HEK293T (cell line): ENCODE data around the gene CBLN2.

Experiments
- CTCF ChIA-PET: fragments of 350-600 bp; formaldehyde crosslinking; extraction: SDS; loops from one replicate; lab custom pipeline; 2021; ENCODE audit warnings: antibody characterized with exemption, inconsistent platforms; lab: Yijun Ruan, JAX
- POLR2A ChIA-PET: fragments of 350-600 bp; formaldehyde crosslinking; extraction: SDS; loops from one replicate; lab custom pipeline; 2020; ENCODE audit warnings: antibody characterized with exemption, inconsistent platforms; lab: Yijun Ruan, JAX
- DNase-seq: peaks from one replicate; pipeline ENCODE4 v3.0.0; 2012; ENCODE audit warnings: mixed read lengths; ENCODE audit errors: extremely low spot score
- ARNT ChIP-seq: fragments of 450-650 bp; IDR thresholded peaks from 2 replicates; pipeline ENCODE4 v1.6.1; 2017; ENCODE audit warnings: mild to moderate bottlenecking
- BHLHE40 ChIP-seq: fragments of 450-650 bp; IDR thresholded peaks from 2 replicates; pipeline ENCODE4 v1.6.1; 2016; ENCODE audit warnings: mild to moderate bottlenecking, moderate library complexity, borderline replicate concordance
- CTBP1 ChIP-seq: fragments of 450-650 bp; IDR thresholded peaks from 2 replicates; pipeline ENCODE4 v1.6.1; 2016; ENCODE audit warnings: borderline replicate concordance
- ELF4 ChIP-seq: fragments of 450-650 bp; IDR thresholded peaks from 2 replicates; pipeline ENCODE4 v1.6.1; 2017; ENCODE audit warnings: antibody characterized with exemption
- FOXA1 ChIP-seq: fragments of 450-650 bp; IDR thresholded peaks from 2 replicates; pipeline ENCODE4 v1.6.1; 2016; ENCODE audit warnings: mild to moderate bottlenecking
- FOXK2 ChIP-seq: fragments of 450-650 bp; IDR thresholded peaks from 2 replicates; pipeline ENCODE4 v1.6.1; 2016; ENCODE audit warnings: mild to moderate bottlenecking
- FOXM1 ChIP-seq: fragments of 450-650 bp; IDR thresholded peaks from 2 replicates; pipeline ENCODE4 v1.6.1; 2017; ENCODE audit warnings: mild to moderate bottlenecking, borderline replicate concordance
- HDGF ChIP-seq: fragments of 450-650 bp; IDR thresholded peaks from 2 replicates; pipeline ENCODE4 v1.6.1; 2017; ENCODE audit warnings: antibody characterized with exemption, borderline replicate concordance
- L3MBTL2 ChIP-seq: fragments of 450-650 bp; conservative IDR thresholded peaks from 2 replicates; pipeline ENCODE4 v1.6.1; 2016; ENCODE audit warnings: mild to moderate bottlenecking
- LEF1 ChIP-seq: fragments of 450-650 bp; IDR thresholded peaks from 2 replicates; pipeline ENCODE4 v1.6.1; 2017; ENCODE audit warnings: mild to moderate bottlenecking, borderline replicate concordance
- NFRKB ChIP-seq: fragments of 450-650 bp; IDR thresholded peaks from 2 replicates; pipeline ENCODE4 v1.6.1; 2016; ENCODE audit warnings: mild to moderate bottlenecking, moderate library complexity
- PKNOX1 ChIP-seq: fragments of 450-650 bp; IDR thresholded peaks from 2 replicates; pipeline ENCODE4 v1.6.1; 2016
- SP1 ChIP-seq: fragments of 450-650 bp; IDR thresholded peaks from 2 replicates; pipeline ENCODE4 v1.6.1; 2017
- SUZ12 ChIP-seq: fragments of 450-650 bp; IDR thresholded peaks from 2 replicates; pipeline ENCODE4 v1.6.1; 2016; ENCODE audit warnings: mild to moderate bottlenecking
- TARDBP ChIP-seq: fragments of 450-650 bp; IDR thresholded peaks from 2 replicates; pipeline ENCODE4 v1.6.1; 2016
- ZNF384 ChIP-seq: fragments of 450-650 bp; IDR thresholded peaks from 2 replicates; pipeline ENCODE4 v1.6.1; 2016

The CBLN2 gene

GRCh38 chr18:72530622-72531021 lies 13.5 kb downstream of the CBLN2 start:
- no peak for DNase-seq
- ChIA-PET CTCF (no interaction called here), POLR2A (no interaction called here)
- no peak for TF ChIP-seq BHLHE40
- TF ChIP-seq ARNT = no peak
- TF ChIP-seq NFRKB = no peak
- no peak for TF ChIP-seq HDGF
- no peak for TF ChIP-seq ZNF384
- no peak for TF ChIP-seq SP1
- no peak for TF ChIP-seq L3MBTL2
- no peak for TF ChIP-seq FOXA1
- no peak for TF ChIP-seq CTBP1
- TF ChIP-seq SUZ12 = no peak
- no peak for TF ChIP-seq PKNOX1
- TF ChIP-seq FOXM1 = no peak
- TF ChIP-seq TARDBP = no peak
- TF ChIP-seq FOXK2 = no peak
- no peak for TF ChIP-seq LEF1
- no peak for TF ChIP-seq ELF4

GRCh38 chr18:72504866-72505265 lies 39.3 kb downstream of the CBLN2 start:
- ChIA-PET CTCF (no interaction called here), POLR2A (no interaction called here)
- no peak for DNase-seq
- TF ChIP-seq L3MBTL2 (no peak), ZNF384 (no peak), ARNT (no peak), FOXM1 (no peak), PKNOX1 (no peak), SUZ12 (no peak), BHLHE40 (no peak), HDGF (no peak), NFRKB (no peak), LEF1 (no peak), CTBP1 (no peak), SP1 (no peak), FOXA1 (no peak), ELF4 (no peak), FOXK2 (no peak), TARDBP (no peak)

DNA sequence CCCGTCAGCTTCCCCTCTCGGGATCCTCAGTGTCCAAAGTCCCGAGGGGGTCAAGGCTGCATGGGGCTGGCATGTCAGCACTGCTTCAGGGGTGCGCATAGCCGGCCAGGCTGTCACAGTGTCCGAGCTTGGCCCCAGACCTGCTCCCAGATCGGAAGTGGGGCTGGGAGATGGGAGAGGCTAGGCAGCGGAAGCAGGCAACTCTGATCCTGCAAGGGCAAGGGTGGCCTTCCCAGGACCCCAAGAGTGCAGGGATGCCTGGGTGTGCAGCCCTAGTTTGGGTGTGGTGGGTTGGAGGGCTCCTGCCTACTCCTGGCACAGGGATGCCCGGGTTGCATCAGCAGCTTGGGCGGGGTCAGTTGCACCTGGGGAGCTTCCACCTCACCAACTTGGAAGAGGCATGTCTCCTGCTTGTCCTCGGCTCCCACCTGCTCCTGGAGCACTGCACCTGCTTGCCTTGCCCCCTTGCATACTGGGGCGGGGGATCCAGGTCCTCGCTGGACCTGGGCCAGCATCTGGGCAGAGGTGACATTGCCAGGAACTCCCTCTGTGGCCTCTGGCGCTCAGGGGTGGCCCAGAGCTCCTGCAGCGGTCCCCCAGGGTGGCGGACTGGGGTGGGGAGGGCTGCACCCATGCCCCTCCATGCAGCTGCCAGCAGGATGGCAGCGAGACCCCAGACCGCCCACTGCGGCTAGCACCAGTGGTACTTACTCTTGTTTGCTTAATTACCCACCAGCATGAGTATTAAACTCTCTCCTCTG lies 41.3 kb downstream of the CBLN2 start:
- ChIA-PET POLR2A (no interaction called here), CTCF (no interaction called here)
- TF ChIP-seq L3MBTL2 (no peak), ZNF384 (no peak), ELF4 (no peak), SUZ12 (no peak), FOXM1 (no peak), CTBP1 (no peak), TARDBP (no peak), SP1 (no peak), FOXA1 (no peak), HDGF (no peak), PKNOX1 (no peak), LEF1 (no peak), ARNT (no peak), NFRKB (no peak)
- DNase-seq = no peak

DNA sequence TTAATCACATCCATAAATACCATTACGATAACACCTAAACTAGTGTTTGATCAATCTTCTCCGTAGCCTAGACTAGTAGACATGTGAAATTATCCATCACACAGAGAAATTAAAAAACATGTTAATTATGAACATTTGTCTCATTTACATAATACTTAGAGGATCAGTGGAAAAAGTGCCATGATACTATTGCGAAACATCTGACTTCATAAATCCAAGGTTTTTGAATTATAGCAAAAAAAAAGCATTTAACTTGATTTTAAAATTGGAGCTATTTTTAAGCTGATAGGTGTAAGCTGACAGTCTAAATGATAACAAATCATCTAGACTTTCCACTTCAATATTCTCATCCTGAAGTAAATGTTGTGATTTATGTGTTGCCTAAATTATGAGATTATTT lies 51.6 kb downstream of the CBLN2 start:
- DNase-seq = no peak
- ChIA-PET POLR2A (no interaction called here), CTCF (no interaction called here)
- TF ChIP-seq ELF4 = no peak
- TF ChIP-seq SP1 = no peak
- no peak for TF ChIP-seq FOXM1
- no peak for TF ChIP-seq LEF1
- no peak for TF ChIP-seq SUZ12
- TF ChIP-seq FOXA1 = no peak
- TF ChIP-seq FOXK2 = no peak
- no peak for TF ChIP-seq PKNOX1
- no peak for TF ChIP-seq CTBP1
